K562 (cell line): ENCODE data around the gene JADE3. TPM values are rescaled to one million over a fixed set of nuclear protein-coding genes. Genes with fewer than 3 reads are reported as not detected.

ENCODE experiments used
- ATAC-seq: fragments of 200-7000 bp; cut with Tn5 transposase; 3 replicates; pipeline ENCODE4 v1.9.1; 2020; ENCODE audit warnings: moderate library complexity
- BruUV-seq: library from RNA; stranded (reverse); fragments of 400-500 nt; replicated peaks from 2 replicates; lab custom pipeline; 2021; lab: Mats Ljungman, UMichigan
- CTCF ChIA-PET: fragments of 300-600 bp; formaldehyde crosslinking; extraction: SDS; loops from one replicate; lab custom pipeline; 2021; ENCODE audit warnings: low intra/inter-chr PET ratio; lab: Yijun Ruan, JAX
- POLR2A ChIA-PET: fragments of 300-600, 350-650 bp; sonication (Branson Sonifier 250); formaldehyde crosslinking; extraction: SDS; loops from one replicate; lab custom pipeline; 2021; ENCODE audit warnings: antibody characterized with exemption, inconsistent platforms; lab: Yijun Ruan, JAX
- DNase-seq, 4 experiments: peaks; one replicate each; pipeline versions ENCODE4 v3.0.0 to v3.0.0-alpha.2; 2011 to 2018; ENCODE audit warnings: low spot score in 3 of 4, mixed read lengths in 3 of 4; ENCODE audit errors: extremely low read depth in 1 of 4
- FAIRE-seq: peaks from 2 replicates; lab custom pipeline; 2011; peaks lifted over from hg19 to GRCh38; lab: Jason Lieb, UNC
- H2AFZ ChIP-seq: 2 replicates; pipeline ENCODE4 v1.6.0; 2011; ENCODE audit warnings: low read depth, low read length, control low read depth, inconsistent platforms
- H3K27ac ChIP-seq: fragments of 200-600 bp; 3 replicates; pipeline ENCODE4 v1.8.0; 2011; ENCODE audit warnings: low read depth, mild to moderate bottlenecking, control low read depth, inconsistent platforms, low read length, moderate library complexity, mixed read lengths; ENCODE audit errors: extremely low read depth
- H3K27me3 ChIP-seq, 2 experiments: fragments of 300-600 bp in 1 of 2; 2 replicates in 1 of 2; 3 replicates in 1 of 2; pipeline versions ENCODE4 v1.6.0 to v1.8.0; 2011; ENCODE audit warnings: inconsistent platforms in 2 of 2, low read length in 2 of 2, mild to moderate bottlenecking in 1 of 2, mixed read lengths in 1 of 2, moderate library complexity in 1 of 2; ENCODE audit not compliant: control insufficient read depth in 2 of 2, insufficient read depth in 2 of 2
- H3K36me3 ChIP-seq: fragments of 300-600 bp; 3 replicates; pipeline ENCODE4 v1.8.0; 2011; ENCODE audit warnings: mild to moderate bottlenecking, low read length, inconsistent platforms; ENCODE audit not compliant: control insufficient read depth, insufficient read depth
- H3K4me1 ChIP-seq, 2 experiments: fragments of 200-600 bp in 1 of 2; replicated peaks in 1 of 2; 2 replicates in 1 of 2; 3 replicates in 1 of 2; pipeline versions ENCODE4 v1.5.1 to v1.8.0; 2011; ENCODE audit warnings: inconsistent platforms in 2 of 2, low read length in 2 of 2, mild to moderate bottlenecking in 1 of 2, mixed read lengths in 1 of 2, moderate library complexity in 1 of 2; ENCODE audit not compliant: control insufficient read depth in 2 of 2, insufficient read depth in 2 of 2
- H3K4me2 ChIP-seq: 2 replicates; pipeline ENCODE4 v1.6.1; 2011; ENCODE audit warnings: low read length, control low read depth, inconsistent platforms, mixed read lengths; ENCODE audit not compliant: insufficient read depth
- H3K4me3 ChIP-seq: fragments of 200-600 bp; sonication (generic), shearing (Covaris generic); 2 replicates; pipeline ENCODE4 v1.5.1; 2016; ENCODE audit warnings: control low read depth, inconsistent platforms
- H3K79me2 ChIP-seq: fragments of 200-600 bp; 3 replicates; pipeline ENCODE4 v1.8.0; 2011; ENCODE audit warnings: low read length, inconsistent platforms; ENCODE audit not compliant: control insufficient read depth, insufficient read depth
- H3K9ac ChIP-seq, 2 experiments: 2 replicates each; pipeline versions ENCODE4 v1.6.0 to v1.6.1; 2011; ENCODE audit warnings: low read depth in 2 of 2, low read length in 2 of 2, control low read depth in 1 of 2, inconsistent platforms in 1 of 2, mild to moderate bottlenecking in 1 of 2, mixed read lengths in 1 of 2; ENCODE audit not compliant: insufficient read depth in 1 of 2
- H3K9me1 ChIP-seq: one replicate; pipeline ENCODE4 v1.6.0; 2011; ENCODE audit warnings: inconsistent platforms, mild to moderate bottlenecking, low read length, moderate library complexity; ENCODE audit not compliant: control insufficient read depth, insufficient read depth
- H3K9me3 ChIP-seq: replicated peaks from 2 replicates; pipeline ENCODE4 v1.5.1; 2011; ENCODE audit warnings: low read depth, low read length, inconsistent platforms; ENCODE audit not compliant: control insufficient read depth, insufficient read depth
- H4K20me1 ChIP-seq: replicated peaks from 2 replicates; pipeline ENCODE4 v1.6.1; 2011; ENCODE audit warnings: low read length, inconsistent platforms, mixed read lengths; ENCODE audit not compliant: control insufficient read depth, insufficient read depth
- BRCA1 ChIP-seq, 2 experiments: fragments of 450-650 bp in 1 of 2; sonication (generic) in 1 of 2; formaldehyde crosslinking in 1 of 2; IDR thresholded peaks; 2 replicates each; pipeline versions ENCODE4 v1.5.0 to v1.6.1; 2017 to 2020; ENCODE audit warnings: mild to moderate bottlenecking in 1 of 2, missing genetic modification reagents in 1 of 2
- FOSL1 ChIP-seq: fragments of 200-800 bp; sonication (Bioruptor generic); conservative IDR thresholded peaks from 2 replicates; pipeline ENCODE4 v1.6.1; 2016; ENCODE audit warnings: missing genetic modification characterization, missing compliant biosample characterization
- GABPA ChIP-seq: fragments of 200-800 bp; sonication (Bioruptor generic); conservative IDR thresholded peaks from 2 replicates; pipeline ENCODE4 v1.6.1; 2016; ENCODE audit warnings: low read depth, missing genetic modification characterization, missing compliant biosample characterization
- JUND ChIP-seq, 2 experiments: IDR thresholded peaks; 2 replicates in 1 of 2; 3 replicates in 1 of 2; pipeline ENCODE4 v1.6.1; 2011; ENCODE audit warnings: borderline replicate concordance in 2 of 2, low read depth in 2 of 2, low read length in 2 of 2, improper control_type of control experiment in 1 of 2, missing biosample characterization in 1 of 2, missing genetic modification characterization in 1 of 2, missing genetic modification reagents in 1 of 2
- RFX7 ChIP-seq: fragments of 250-450 bp; sonication (Bioruptor Pico); IDR thresholded peaks from 2 replicates; pipeline ENCODE4 v1.5.1; 2021; ENCODE audit warnings: mild to moderate bottlenecking
- SIN3B ChIP-seq: fragments of 450-650 bp; IDR thresholded peaks from 2 replicates; pipeline ENCODE4 v1.6.1; 2017; ENCODE audit warnings: low read depth, mild to moderate bottlenecking, moderate library complexity
- XRCC3 ChIP-seq: fragments of 450-650 bp; IDR thresholded peaks from 2 replicates; pipeline ENCODE4 v1.6.1; 2017; ENCODE audit warnings: mild to moderate bottlenecking, moderate library complexity
- ZSCAN32 ChIP-seq: fragments of 450-650 bp; formaldehyde crosslinking; IDR thresholded peaks from 2 replicates; pipeline ENCODE4 v1.4.0; 2020; ENCODE audit warnings: mild to moderate bottlenecking, moderate library complexity
- WGBS: fragments of 100-300 bp; shearing (Covaris generic); methylation state at CpG from one replicate; pipeline ENCODE4 v1.1.6; 2016; ENCODE audit warnings: low coverage, mixed read lengths; ENCODE audit not compliant: insufficient coverage; ENCODE audit errors: missing lambda C conversion rate; 5-methylcytosine and 5-hydroxymethylcytosine counted together
- in situ Hi-C: fragments of 300-500 bp; cut with MboI; formaldehyde crosslinking; loops from 4 replicates; pipeline ENCODE4 v1.15.0; 2018; ENCODE audit warnings: inconsistent platforms, mixed read lengths
- intact Hi-C: fragments of 100-400 bp; cut with micrococcal nuclease; formaldehyde crosslinking; loops from 2 replicates; pipeline ENCODE4 v1.14.2; 2022
- polyA plus RNA-seq, 8 experiments: library from polyadenylated mRNA; depleted of rRNA in 4 of 8; stranded (reverse) in 5 of 8; unstranded in 3 of 8; fragments of >200 nt; fragmentation: Nextera tagmentation in 2 of 8; fragmentation: Illumina TruSeq in 1 of 8; extraction: Ambion mirVana in 2 of 8; extraction: Trizol in 1 of 8; gene quantifications; 2 replicates each; pipeline versions ENCODE4 v1.2.1 to v1.2.3, GENCODE V29; 2011 to 2014; ENCODE audit warnings: inconsistent platforms in 1 of 8, missing spikeins in 1 of 8
- total RNA-seq, 7 experiments: library from RNA; depleted of rRNA in 6 of 7; stranded (reverse); fragments of >200 nt in 6 of 7; fragmentation: Illumina TruSeq in 2 of 7; extraction: Trizol in 2 of 7; gene quantifications; 2 replicates each; pipeline versions ENCODE4 v1.2.1 to v1.2.3, GENCODE V29; 2011 to 2021; ENCODE audit warnings: low replicate concordance in 1 of 7
- TF ChIP-seq, protein P1 (sequence below), 2 experiments: fragments of 150-350 bp in 1 of 2; IDR thresholded peaks; 2 replicates each; pipeline ENCODE4 v1.6.1; 2012 to 2016; ENCODE audit warnings: low read depth in 2 of 2, low read length in 2 of 2, mild to moderate bottlenecking in 1 of 2, moderate library complexity in 1 of 2
- TF ChIP-seq, protein P2 (sequence below): fragments of 250-450 bp; sonication (Bioruptor Pico); IDR thresholded peaks from 2 replicates; pipeline ENCODE4 v1.8.0; 2022; ENCODE audit warnings: inconsistent platforms

The JADE3 gene
- total and polyA plus RNA-seq, 9 of the 15 experiments (the other 6 are each of a cell fraction or from before 2014, with no cell fraction given), result 2.6 to 10.0 (median 7.0) TPM

DNA sequence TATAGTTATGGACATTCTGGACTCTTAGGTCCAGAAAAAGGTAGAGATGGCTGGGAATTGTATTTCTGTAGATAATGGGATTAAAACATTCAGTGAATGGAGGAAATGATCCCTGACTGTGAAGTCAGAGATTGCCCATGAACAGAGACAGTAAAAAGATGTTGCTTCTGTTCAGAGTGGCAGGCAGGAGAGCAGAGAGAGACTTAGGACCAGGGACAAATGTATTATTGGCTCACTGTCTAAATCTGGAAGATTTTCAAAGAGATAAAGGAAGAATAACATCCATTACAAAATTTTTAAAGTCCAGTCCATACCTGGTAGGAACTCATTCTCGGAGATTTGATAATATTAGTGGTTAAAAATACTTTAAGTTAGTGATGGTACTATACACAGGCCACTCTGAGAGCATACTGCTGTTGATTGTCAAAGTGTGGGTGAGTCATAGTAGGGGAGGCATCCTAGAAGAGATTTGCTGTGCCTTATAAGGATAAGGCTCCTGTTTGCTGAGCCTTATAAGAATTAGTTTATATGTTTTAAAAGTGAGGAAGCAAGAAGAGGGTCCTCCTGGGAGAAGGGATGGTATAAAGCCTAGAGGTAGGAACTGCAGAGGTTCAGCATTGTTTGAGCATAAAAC, 53.0 kb downstream of the JADE3 start:
- Histone ChIP-seq H3K9me3 (no peaks in the 10 kb centered on the region), H3K79me2 (no peaks in the 10 kb centered on the region)
- no peak for TF ChIP-seq XRCC3
- no peak for TF ChIP-seq RFX7 (CRISPR knock-in tag)
- no peak for TF ChIP-seq GABPA (tag)
- TF ChIP-seq, protein P1, sequence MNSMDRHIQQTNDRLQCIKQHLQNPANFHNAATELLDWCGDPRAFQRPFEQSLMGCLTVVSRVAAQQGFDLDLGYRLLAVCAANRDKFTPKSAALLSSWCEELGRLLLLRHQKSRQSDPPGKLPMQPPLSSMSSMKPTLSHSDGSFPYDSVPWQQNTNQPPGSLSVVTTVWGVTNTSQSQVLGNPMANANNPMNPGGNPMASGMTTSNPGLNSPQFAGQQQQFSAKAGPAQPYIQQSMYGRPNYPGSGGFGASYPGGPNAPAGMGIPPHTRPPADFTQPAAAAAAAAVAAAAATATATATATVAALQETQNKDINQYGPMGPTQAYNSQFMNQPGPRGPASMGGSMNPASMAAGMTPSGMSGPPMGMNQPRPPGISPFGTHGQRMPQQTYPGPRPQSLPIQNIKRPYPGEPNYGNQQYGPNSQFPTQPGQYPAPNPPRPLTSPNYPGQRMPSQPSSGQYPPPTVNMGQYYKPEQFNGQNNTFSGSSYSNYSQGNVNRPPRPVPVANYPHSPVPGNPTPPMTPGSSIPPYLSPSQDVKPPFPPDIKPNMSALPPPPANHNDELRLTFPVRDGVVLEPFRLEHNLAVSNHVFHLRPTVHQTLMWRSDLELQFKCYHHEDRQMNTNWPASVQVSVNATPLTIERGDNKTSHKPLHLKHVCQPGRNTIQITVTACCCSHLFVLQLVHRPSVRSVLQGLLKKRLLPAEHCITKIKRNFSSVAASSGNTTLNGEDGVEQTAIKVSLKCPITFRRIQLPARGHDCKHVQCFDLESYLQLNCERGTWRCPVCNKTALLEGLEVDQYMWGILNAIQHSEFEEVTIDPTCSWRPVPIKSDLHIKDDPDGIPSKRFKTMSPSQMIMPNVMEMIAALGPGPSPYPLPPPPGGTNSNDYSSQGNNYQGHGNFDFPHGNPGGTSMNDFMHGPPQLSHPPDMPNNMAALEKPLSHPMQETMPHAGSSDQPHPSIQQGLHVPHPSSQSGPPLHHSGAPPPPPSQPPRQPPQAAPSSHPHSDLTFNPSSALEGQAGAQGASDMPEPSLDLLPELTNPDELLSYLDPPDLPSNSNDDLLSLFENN (IDR thresholded peaks at IDR 0.05; ENCODE audit: low read depth in 2 of 2, low read length in 2 of 2), result no peak
- peak; percentile 43 for TF ChIP-seq FOSL1 (tag)
- TF ChIP-seq BRCA1 (IDR thresholded peaks at IDR 0.05), result no peak
- TF ChIP-seq BRCA1 (CRISPR knock-in tag; IDR thresholded peaks at IDR 0.05), result no peak
- no peak for TF ChIP-seq SIN3B
- peak; percentile 30; the same call in 1 of the 2 replicates for TF ChIP-seq JUND (IDR thresholded peaks at IDR 0.05; ENCODE audit: borderline replicate concordance, low read depth, low read length)
- no peak for TF ChIP-seq JUND (tag; IDR thresholded peaks at IDR 0.05; ENCODE audit: borderline replicate concordance, low read depth, low read length)
- TF ChIP-seq ZSCAN32, result no peak
- TF ChIP-seq, protein P2, sequence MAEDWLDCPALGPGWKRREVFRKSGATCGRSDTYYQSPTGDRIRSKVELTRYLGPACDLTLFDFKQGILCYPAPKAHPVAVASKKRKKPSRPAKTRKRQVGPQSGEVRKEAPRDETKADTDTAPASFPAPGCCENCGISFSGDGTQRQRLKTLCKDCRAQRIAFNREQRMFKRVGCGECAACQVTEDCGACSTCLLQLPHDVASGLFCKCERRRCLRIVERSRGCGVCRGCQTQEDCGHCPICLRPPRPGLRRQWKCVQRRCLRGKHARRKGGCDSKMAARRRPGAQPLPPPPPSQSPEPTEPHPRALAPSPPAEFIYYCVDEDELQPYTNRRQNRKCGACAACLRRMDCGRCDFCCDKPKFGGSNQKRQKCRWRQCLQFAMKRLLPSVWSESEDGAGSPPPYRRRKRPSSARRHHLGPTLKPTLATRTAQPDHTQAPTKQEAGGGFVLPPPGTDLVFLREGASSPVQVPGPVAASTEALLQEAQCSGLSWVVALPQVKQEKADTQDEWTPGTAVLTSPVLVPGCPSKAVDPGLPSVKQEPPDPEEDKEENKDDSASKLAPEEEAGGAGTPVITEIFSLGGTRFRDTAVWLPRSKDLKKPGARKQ, result no peak
- TF ChIP-seq, all 486 proteins: peak for 2
- in situ Hi-C loops, result no loop called here
- BruUV-seq, result no TSS peak
- H2AFZ ChIP-seq, result no peak overlapping the region
- no peaks in the 10 kb centered on the region for H3K27me3 ChIP-seq
- no peak overlapping the region for H3K27ac ChIP-seq
- H3K9me1 ChIP-seq, result no peaks in the 10 kb centered on the region
- H3K9ac ChIP-seq, result no peak overlapping the region
- H4K20me1 ChIP-seq, result peaks cover 2% of the 10 kb centered on the region; the same call in 1 of the 2 replicates
- no peak for ATAC-seq
- ChIA-PET CTCF (no interaction called here), POLR2A (no interaction called here)
- H3K4me1 ChIP-seq, result no peaks in the 10 kb centered on the region
- 8% methylated on average over 1 of the region's 1 CpG for whole genome bisulfite sequencing
- H3K4me2 ChIP-seq, result no peak overlapping the region
- FAIRE-seq, result no peak
- no peak for DNase-seq
- H3K36me3 ChIP-seq, result no peaks in the 10 kb centered on the region
- no peak overlapping the region for H3K4me3 ChIP-seq
- intact Hi-C loops, result no loop called here
